ENCODE measurements around the gene CAPN5. TPM values are rescaled to one million over a fixed set of nuclear protein-coding genes. Genes with fewer than 3 reads are reported as not detected.

CAPN5 gene
- total and polyA plus RNA-seq, 4 donors: 10.7 to 43.1 (median 28.2) TPM

DNA sequence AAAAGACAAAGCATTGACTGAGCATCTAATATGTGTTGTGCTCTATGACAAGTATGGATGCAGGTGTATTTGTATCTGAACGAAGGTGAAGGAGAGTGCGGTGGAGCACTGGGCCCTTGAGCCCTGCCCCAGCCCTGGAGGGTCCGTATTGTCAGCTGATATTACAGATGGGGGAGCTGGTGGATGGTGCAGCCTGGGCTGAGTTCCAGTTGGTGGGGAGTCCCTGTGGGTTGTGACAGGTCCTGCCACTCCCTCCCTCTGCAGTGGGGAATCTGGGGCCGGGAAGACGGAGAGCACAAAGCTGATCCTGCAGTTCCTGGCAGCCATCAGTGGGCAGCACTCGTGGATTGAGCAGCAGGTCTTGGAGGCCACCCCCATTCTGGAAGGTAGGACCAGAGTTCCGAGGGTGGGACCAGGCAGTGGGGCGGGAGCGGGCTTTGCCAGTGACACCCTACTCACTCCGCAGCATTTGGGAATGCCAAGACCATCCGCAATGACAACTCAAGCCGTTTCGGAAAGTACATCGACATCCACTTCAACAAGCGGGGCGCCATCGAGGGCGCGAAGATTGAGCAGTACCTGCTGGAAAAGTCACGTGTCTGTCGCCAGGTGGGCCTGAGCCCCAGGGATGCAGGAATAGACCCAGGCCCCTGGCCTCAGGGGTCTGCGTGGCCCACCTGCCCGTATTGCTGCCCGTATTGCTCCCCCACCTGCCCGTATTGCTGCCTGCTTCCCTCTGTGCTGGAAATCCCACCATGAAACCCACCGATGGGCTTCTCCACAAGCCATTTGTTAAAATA is 89.8 kb downstream of the CAPN5 start:
- Histone ChIP-seq H3K27me3 (ENCODE audit: control insufficient read depth, insufficient read depth, low read length) (no peaks in the 10 kb centered on the region), H3K9me3 (ENCODE audit: control insufficient read depth, insufficient read depth, low read length) (no peaks in the 10 kb centered on the region), H3K36me3 (ENCODE audit: control insufficient read depth, insufficient read depth, low read length) (peaks cover 3% of the 10 kb centered on the region), H3K27ac (ENCODE audit: low read depth, low read length) (no peak overlapping the region), H3K4me3 (ENCODE audit: low read depth, low read length) (no peak overlapping the region), H3K4me1 (ENCODE audit: control insufficient read depth, insufficient read depth, low read length) (peaks cover 35% of the 10 kb centered on the region)
- DNase-seq (ENCODE audit: low read depth in 4 of 6, low spot score in 6 of 6): no peak
- WGBS (ENCODE audit: insufficient coverage): 91% methylated on average over 26 of the region's 26 CpGs

- 90% methylated on average over 17 of the region's 19 CpGs for WGBS (ENCODE audit: insufficient coverage)
- Histone ChIP-seq H3K27ac (ENCODE audit: low read depth, low read length) (no peak overlapping the region), H3K4me1 (ENCODE audit: control insufficient read depth, insufficient read depth, low read length) (peaks cover 28% of the 10 kb centered on the region), H3K9me3 (ENCODE audit: control insufficient read depth, insufficient read depth, low read length) (no peaks in the 10 kb centered on the region), H3K4me3 (ENCODE audit: low read depth, low read length) (no peak overlapping the region), H3K36me3 (ENCODE audit: control insufficient read depth, insufficient read depth, low read length) (peaks cover 3% of the 10 kb centered on the region), H3K27me3 (ENCODE audit: control insufficient read depth, insufficient read depth, low read length) (no peaks in the 10 kb centered on the region)
- no peak for DNase-seq (ENCODE audit: low read depth in 4 of 6, low spot score in 6 of 6)
Measured at GRCh38 chr11:77158041-77158695, 91.4 kb downstream of the CAPN5 start.

GRCh38 chr11:77159219-77159936 is 92.6 kb downstream of the CAPN5 start:
- Histone ChIP-seq H3K27ac (ENCODE audit: low read depth, low read length) (no peak overlapping the region), H3K27me3 (ENCODE audit: control insufficient read depth, insufficient read depth, low read length) (no peaks in the 10 kb centered on the region), H3K9me3 (ENCODE audit: control insufficient read depth, insufficient read depth, low read length) (no peaks in the 10 kb centered on the region), H3K4me1 (ENCODE audit: control insufficient read depth, insufficient read depth, low read length) (peaks cover 16% of the 10 kb centered on the region), H3K4me3 (ENCODE audit: low read depth, low read length) (no peak overlapping the region), H3K36me3 (ENCODE audit: control insufficient read depth, insufficient read depth, low read length) (peaks cover 3% of the 10 kb centered on the region)
- DNase-seq (ENCODE audit: low read depth in 4 of 6, low spot score in 6 of 6): no peak
- WGBS (ENCODE audit: insufficient coverage): 66% methylated on average over 2 of the region's 4 CpGs

DNA sequence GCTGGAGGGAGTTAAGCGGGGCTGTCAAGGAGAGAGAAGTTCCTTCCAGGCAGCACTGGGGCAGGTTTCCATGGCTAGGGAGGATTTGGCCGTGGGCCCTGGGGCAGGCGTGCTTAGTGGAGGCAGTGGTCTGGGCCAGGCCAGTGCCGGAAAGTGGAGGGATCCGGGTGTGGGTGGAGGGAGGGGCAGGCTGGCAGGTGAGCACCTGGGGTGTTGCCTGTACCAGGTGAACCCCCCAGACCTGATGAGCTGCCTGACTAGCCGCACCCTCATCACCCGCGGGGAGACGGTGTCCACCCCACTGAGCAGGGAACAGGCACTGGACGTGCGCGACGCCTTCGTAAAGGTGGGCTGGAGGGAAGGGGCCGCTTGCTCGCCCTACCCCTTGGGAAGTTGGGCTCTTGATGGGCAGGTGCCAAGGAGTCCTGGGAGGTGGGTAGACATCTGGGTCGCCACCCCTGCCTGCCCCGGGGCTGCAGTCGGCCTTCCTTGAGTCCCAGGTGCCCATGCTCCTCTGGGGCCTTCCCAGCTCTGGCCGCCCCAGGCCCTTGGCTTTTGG is 93.2 kb downstream of the CAPN5 start:
- WGBS (ENCODE audit: insufficient coverage): 89% methylated on average over 19 of the region's 20 CpGs
- no peak for DNase-seq (ENCODE audit: low read depth in 4 of 6, low spot score in 6 of 6)
- H3K27ac ChIP-seq (ENCODE audit: low read depth, low read length): no peak overlapping the region
- peaks cover 3% of the 10 kb centered on the region for H3K36me3 ChIP-seq (ENCODE audit: control insufficient read depth, insufficient read depth, low read length)
- H3K27me3 ChIP-seq (ENCODE audit: control insufficient read depth, insufficient read depth, low read length): no peaks in the 10 kb centered on the region
- no peaks in the 10 kb centered on the region for H3K9me3 ChIP-seq (ENCODE audit: control insufficient read depth, insufficient read depth, low read length)
- peaks cover 12% of the 10 kb centered on the region for H3K4me1 ChIP-seq (ENCODE audit: control insufficient read depth, insufficient read depth, low read length)
- no peak overlapping the region for H3K4me3 ChIP-seq (ENCODE audit: low read depth, low read length)

- Histone ChIP-seq H3K36me3 (ENCODE audit: control insufficient read depth, insufficient read depth, low read length) (no peaks in the 10 kb centered on the region), H3K9me3 (ENCODE audit: control insufficient read depth, insufficient read depth, low read length) (no peaks in the 10 kb centered on the region), H3K27ac (ENCODE audit: low read depth, low read length) (no peak overlapping the region), H3K4me3 (ENCODE audit: low read depth, low read length) (no peak overlapping the region), H3K4me1 (ENCODE audit: control insufficient read depth, insufficient read depth, low read length) (peaks cover 4% of the 10 kb centered on the region), H3K27me3 (ENCODE audit: control insufficient read depth, insufficient read depth, low read length) (no peaks in the 10 kb centered on the region)
- DNase-seq (ENCODE audit: low read depth in 4 of 6, low spot score in 6 of 6): no peak
- no CpG with 5 or more reads among the region's 6 CpGs for WGBS (ENCODE audit: insufficient coverage)
Measured at GRCh38 chr11:77163271-77163670, 96.5 kb downstream of the CAPN5 start.

GRCh38 chr11:77165066-77165465 is 98.3 kb downstream of the CAPN5 start:
- Histone ChIP-seq H3K27ac (ENCODE audit: low read depth, low read length) (no peak overlapping the region), H3K36me3 (ENCODE audit: control insufficient read depth, insufficient read depth, low read length) (no peaks in the 10 kb centered on the region), H3K9me3 (ENCODE audit: control insufficient read depth, insufficient read depth, low read length) (no peaks in the 10 kb centered on the region), H3K27me3 (ENCODE audit: control insufficient read depth, insufficient read depth, low read length) (no peaks in the 10 kb centered on the region), H3K4me1 (ENCODE audit: control insufficient read depth, insufficient read depth, low read length) (peaks cover 4% of the 10 kb centered on the region), H3K4me3 (ENCODE audit: low read depth, low read length) (no peak overlapping the region)
- WGBS (ENCODE audit: insufficient coverage): 89% methylated on average over 5 of the region's 5 CpGs
- no peak for DNase-seq (ENCODE audit: low read depth in 4 of 6, low spot score in 6 of 6)

DNA sequence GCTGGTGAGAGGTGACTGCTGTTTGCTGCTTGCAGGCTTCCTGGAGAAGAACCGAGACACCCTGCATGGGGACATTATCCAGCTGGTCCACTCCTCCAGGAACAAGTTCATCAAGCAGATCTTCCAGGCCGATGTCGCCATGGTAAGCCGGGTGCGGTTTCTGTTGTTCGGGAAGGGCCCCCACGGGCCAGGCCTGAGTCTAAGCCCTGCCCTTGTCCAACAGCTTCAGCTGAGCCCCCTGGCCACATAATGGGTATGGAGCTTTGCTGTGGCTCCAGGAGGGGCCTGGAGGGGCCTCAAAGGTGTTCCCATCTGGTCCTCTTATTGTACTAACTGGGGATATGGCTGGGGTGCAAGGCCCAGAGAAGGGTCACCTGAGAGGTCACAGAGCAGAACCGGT is 99.2 kb downstream of the CAPN5 start:
- Histone ChIP-seq H3K27ac (ENCODE audit: low read depth, low read length) (no peak overlapping the region), H3K4me1 (ENCODE audit: control insufficient read depth, insufficient read depth, low read length) (peaks cover 4% of the 10 kb centered on the region), H3K27me3 (ENCODE audit: control insufficient read depth, insufficient read depth, low read length) (no peaks in the 10 kb centered on the region), H3K36me3 (ENCODE audit: control insufficient read depth, insufficient read depth, low read length) (no peaks in the 10 kb centered on the region), H3K4me3 (ENCODE audit: low read depth, low read length) (no peak overlapping the region), H3K9me3 (ENCODE audit: control insufficient read depth, insufficient read depth, low read length) (no peaks in the 10 kb centered on the region)
- 94% methylated on average over 7 of the region's 8 CpGs for WGBS (ENCODE audit: insufficient coverage)
- no peak for DNase-seq (ENCODE audit: low read depth in 4 of 6, low spot score in 6 of 6)

- no peak overlapping the region for H3K27ac ChIP-seq (ENCODE audit: low read depth, low read length)
- H3K9me3 ChIP-seq (ENCODE audit: control insufficient read depth, insufficient read depth, low read length): no peaks in the 10 kb centered on the region
- no peak overlapping the region for H3K4me3 ChIP-seq (ENCODE audit: low read depth, low read length)
- H3K4me1 ChIP-seq (ENCODE audit: control insufficient read depth, insufficient read depth, low read length): peaks cover 9% of the 10 kb centered on the region
- H3K27me3 ChIP-seq (ENCODE audit: control insufficient read depth, insufficient read depth, low read length): no peaks in the 10 kb centered on the region
- no peaks in the 10 kb centered on the region for H3K36me3 ChIP-seq (ENCODE audit: control insufficient read depth, insufficient read depth, low read length)
- 90% methylated on average over 9 of the region's 9 CpGs for WGBS (ENCODE audit: insufficient coverage)
- no peak for DNase-seq (ENCODE audit: low read depth in 4 of 6, low spot score in 6 of 6)
Measured at GRCh38 chr11:77167111-77167626, 100.4 kb downstream of the CAPN5 start.

DNA sequence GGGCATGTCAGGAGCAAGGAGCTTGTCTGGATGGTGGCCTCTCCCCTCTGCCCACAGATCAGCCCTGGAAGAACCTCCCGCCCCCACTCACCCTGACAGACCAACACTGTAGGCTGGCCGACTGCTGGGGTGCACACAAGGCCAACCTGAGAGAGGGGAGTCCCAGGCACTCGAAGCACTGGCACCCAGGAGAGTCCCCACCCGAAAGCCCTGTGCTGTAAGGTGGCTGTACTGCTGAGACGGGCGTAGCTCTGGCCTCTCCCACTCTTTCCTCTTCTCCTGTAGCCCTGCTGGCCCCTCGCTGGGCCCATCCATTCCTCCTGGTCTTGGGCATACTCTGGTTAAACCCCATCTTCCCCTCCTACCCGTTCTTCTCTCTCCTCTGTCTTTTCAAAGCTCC is 101.0 kb downstream of the CAPN5 start:
- Histone ChIP-seq H3K4me3 (ENCODE audit: low read depth, low read length) (no peak overlapping the region), H3K9me3 (ENCODE audit: control insufficient read depth, insufficient read depth, low read length) (no peaks in the 10 kb centered on the region), H3K27ac (ENCODE audit: low read depth, low read length) (no peak overlapping the region), H3K27me3 (ENCODE audit: control insufficient read depth, insufficient read depth, low read length) (peaks cover 3% of the 10 kb centered on the region), H3K36me3 (ENCODE audit: control insufficient read depth, insufficient read depth, low read length) (peaks cover 3% of the 10 kb centered on the region), H3K4me1 (ENCODE audit: control insufficient read depth, insufficient read depth, low read length) (peaks cover 15% of the 10 kb centered on the region)
- no peak for DNase-seq (ENCODE audit: low read depth in 4 of 6, low spot score in 6 of 6)
- 90% methylated on average over 8 of the region's 8 CpGs for WGBS (ENCODE audit: insufficient coverage)

Data from spinal cord (tissue), 10 donors.